Measurements from ENCODE around the gene IL22RA1.
A peak's percentile ranks its signal among the peaks of the same experiment; 100 is the strongest.

The IL22RA1 gene

GRCh38 chr1:24074817-24075589 is 67.9 kb downstream of the IL22RA1 start:
- DNase-seq (ENCODE audit: low read depth) = no peak

- no peak for DNase-seq (ENCODE audit: low read depth)
These were observed 68.7 kb downstream of the IL22RA1 start for GRCh38 chr1:24074196-24074595.

GRCh38 chr1:24071941-24072340 is 71.0 kb downstream of the IL22RA1 start:
- DNase-seq (ENCODE audit: low read depth) = no peak

- DNase-seq (ENCODE audit: low read depth) = peak; percentile 76
These were observed 72.0 kb downstream of the IL22RA1 start for GRCh38 chr1:24070821-24071393.

GRCh38 chr1:24069817-24070216 is 73.1 kb downstream of the IL22RA1 start:
- DNase-seq (ENCODE audit: low read depth) = no peak

Measured in iris pigment epithelial cell (primary cell).